Renal cortical epithelial cell (primary cell): ENCODE measurements around the gene MRPS10. TPM values are rescaled to one million over a fixed set of nuclear protein-coding genes. Genes with fewer than 3 reads are reported as not detected.

Experiments used
- DNase-seq: peaks from one replicate; pipeline ENCODE4 v3.0.0-alpha.2; 2011; ENCODE audit warnings: low read depth
- total RNA-seq: library from RNA; depleted of rRNA; stranded (reverse); fragments of >200 nt; gene quantifications from 2 replicates; pipeline ENCODE4 v1.2.3, GENCODE V29; 2014

MRPS10 gene
- total RNA-seq: 56.6 and 88.9 TPM in 2 replicates

- peak; percentile 89 for DNase-seq
These were observed at the start of gene MRPS10 for GRCh38 chr6:42217519-42218367. Gene MRPS10, minus strand, starts transcription at chr6:42217861. Its CDS starts 12 bp downstream, at chr6:42217849.

- DNase-seq: no peak
These were observed 48.9 kb upstream of the MRPS10 start for GRCh38 chr6:42266538-42266937.

GRCh38 chr6:42264852-42265390 is 47.3 kb upstream of the MRPS10 start:
- DNase-seq: no peak

GRCh38 chr6:42264162-42264851 is 46.6 kb upstream of the MRPS10 start:
- no peak for DNase-seq

GRCh38 chr6:42263165-42263728 is 45.6 kb upstream of the MRPS10 start:
- DNase-seq: no peak

GRCh38 chr6:42260972-42261371 is 43.3 kb upstream of the MRPS10 start:
- no peak for DNase-seq

- DNase-seq: no peak
These were observed 42.8 kb upstream of the MRPS10 start for GRCh38 chr6:42260396-42260888.

- DNase-seq: no peak
These were observed 42.3 kb upstream of the MRPS10 start for GRCh38 chr6:42259841-42260395.

- no peak for DNase-seq
These were observed 41.6 kb upstream of the MRPS10 start for GRCh38 chr6:42259286-42259685.

- DNase-seq: no peak
These were observed 40.0 kb upstream of the MRPS10 start for GRCh38 chr6:42257614-42258013.

- no peak for DNase-seq
These were observed 39.4 kb upstream of the MRPS10 start for GRCh38 chr6:42257063-42257462.

- DNase-seq: no peak
These were observed 37.4 kb upstream of the MRPS10 start for GRCh38 chr6:42255050-42255449.

GRCh38 chr6:42254505-42254904 is 36.8 kb upstream of the MRPS10 start:
- DNase-seq: no peak

- peak; percentile 77 for DNase-seq
These were observed 34.4 kb upstream of the MRPS10 start for GRCh38 chr6:42251911-42252637.

- DNase-seq: no peak
These were observed 33.8 kb upstream of the MRPS10 start for GRCh38 chr6:42251500-42251899.

GRCh38 chr6:42250274-42250931 is 32.7 kb upstream of the MRPS10 start:
- no peak for DNase-seq

GRCh38 chr6:42249279-42249678 is 31.6 kb upstream of the MRPS10 start:
- no peak for DNase-seq

GRCh38 chr6:42243046-42243445 is 25.4 kb upstream of the MRPS10 start:
- DNase-seq: peak; percentile 74

- no peak for DNase-seq
These were observed 24.3 kb upstream of the MRPS10 start for GRCh38 chr6:42241915-42242314.

- DNase-seq: peak; percentile 63
These were observed 22.2 kb upstream of the MRPS10 start for GRCh38 chr6:42239736-42240375.
